Prostate gland (tissue), 2 donors: ENCODE data around the gene IKZF5. TPM values are rescaled to one million over a fixed set of nuclear protein-coding genes. Genes with fewer than 3 reads are reported as not detected.

Experiments
- DNase-seq: peaks from one replicate; pipeline ENCODE4 v3.0.0-alpha.2; 2019; ENCODE audit warnings: low spot score
- H3K27ac ChIP-seq, 2 donors: fragments of 200-600 bp; sonication (generic); 2 replicates each; pipeline ENCODE4 v1.5.1; 2017 to 2019
- H3K27me3 ChIP-seq: fragments of 200-600 bp; sonication (generic); replicated peaks from 2 replicates; pipeline ENCODE4 v1.5.1; 2019; ENCODE audit not compliant: insufficient read depth
- H3K36me3 ChIP-seq, 2 donors: fragments of 200-600 bp; sonication (generic); 1 replicate in 1 of 2; 2 replicates in 1 of 2; pipeline versions ENCODE4 v1.5.1 to v1.8.1; 2017 to 2019
- H3K4me1 ChIP-seq: fragments of 200-600 bp; sonication (generic); replicated peaks from 2 replicates; pipeline ENCODE4 v1.5.1; 2019
- H3K4me3 ChIP-seq, 2 donors: fragments of 200-600 bp; sonication (generic); 2 replicates each; pipeline ENCODE4 v1.5.1; 2017 to 2019
- H3K9me3 ChIP-seq: fragments of 200-600 bp; sonication (generic); 2 replicates; pipeline ENCODE4 v1.5.1; 2017
- CTCF ChIP-seq, 4 experiments: fragments of 200-600 bp in 2 of 4; fragments of 450-650 bp in 2 of 4; sonication (generic) in 2 of 4; IDR thresholded peaks; 1 replicate in 3 of 4; 2 replicates in 1 of 4; pipeline ENCODE4 v1.5.1; 2016 to 2019; ENCODE audit warnings: antibody characterized with exemption in 4 of 4, mild to moderate bottlenecking in 2 of 4, moderate library complexity in 2 of 4
- POLR2A ChIP-seq: fragments of 450-650 bp; IDR thresholded peaks from one replicate; pipeline ENCODE4 v1.6.1; 2016; ENCODE audit warnings: antibody characterized with exemption, mild to moderate bottlenecking
- POLR2AphosphoS5 ChIP-seq: sonication (generic); formaldehyde crosslinking; IDR thresholded peaks from one replicate; pipeline ENCODE4 v1.6.1; 2017; ENCODE audit warnings: antibody characterized with exemption
- WGBS: methylation state at CpG from one replicate; pipeline ENCODE4 v1.1.5; 2018; 5-methylcytosine and 5-hydroxymethylcytosine counted together
- intact Hi-C: fragments of 100-400 bp; cut with DNase I; formaldehyde crosslinking; loops from one replicate; pipeline ENCODE4 v1.14.2; 2022
- total RNA-seq, 2 donors: library from RNA; depleted of rRNA; stranded (reverse); fragments of >200 nt; gene quantifications; one replicate each; pipeline ENCODE4 v1.1.0, GENCODE V29; 2016

IKZF5 gene
- total RNA-seq, 2 donors from 2014 or later: 9.8 to 15.8 TPM

- H3K36me3 ChIP-seq: peaks cover 0 to 9% of the 10 kb centered on the region in 2 donors
- no peak for DNase-seq
- H3K9me3 ChIP-seq: no peaks in the 10 kb centered on the region
- H3K27me3 ChIP-seq: no peaks in the 10 kb centered on the region
- 91% methylated on average over 8 of the region's 8 CpGs for WGBS
- H3K4me1 ChIP-seq: no peaks in the 10 kb centered on the region
- H3K27ac ChIP-seq: no peak overlapping the region
- TF ChIP-seq CTCF (IDR thresholded peaks at IDR 0.05) (no peak), POLR2A (no peak), POLR2AphosphoS5 (no peak)
- intact Hi-C loops: no loop called here
- H3K4me3 ChIP-seq: no peak overlapping the region
Measured at GRCh38 chr10:123035467-123036086, 27.0 kb upstream of the IKZF5 start.

DNA sequence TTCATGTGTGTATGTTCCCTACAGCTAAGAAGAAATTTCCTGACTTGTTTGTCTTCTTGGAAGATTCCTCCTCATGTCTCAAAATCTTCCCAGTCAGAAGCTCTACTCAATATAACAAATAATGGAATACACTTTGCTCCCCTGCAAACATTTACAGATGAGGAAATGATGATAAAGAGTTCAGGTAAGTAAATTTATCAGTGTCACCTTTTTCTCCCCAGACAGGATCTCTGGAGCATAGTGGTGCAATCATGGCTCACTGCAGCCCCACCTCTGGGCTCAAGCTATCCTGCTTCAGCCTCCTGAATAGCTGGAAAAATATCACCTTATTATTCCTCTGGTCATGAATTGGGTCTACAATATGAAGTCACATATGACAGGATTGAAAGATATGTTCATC, 25.7 kb upstream of the IKZF5 start:
- no peaks in the 10 kb centered on the region for H3K27me3 ChIP-seq
- H3K4me3 ChIP-seq: no peak overlapping the region
- H3K27ac ChIP-seq: peak overlapping the region in 1 of 2 donors; percentile 28
- peaks cover 0 to 9% of the 10 kb centered on the region in 2 donors for H3K36me3 ChIP-seq
- H3K4me1 ChIP-seq: no peaks in the 10 kb centered on the region
- TF ChIP-seq CTCF (IDR thresholded peaks at IDR 0.05) (no peak), POLR2AphosphoS5 (peak; percentile 39)
- no peak for DNase-seq
- intact Hi-C loops: no loop called here
- H3K9me3 ChIP-seq: no peaks in the 10 kb centered on the region

- no peak for DNase-seq
- H3K4me3 ChIP-seq: no peak overlapping the region
- intact Hi-C loops: no loop called here
- no peak overlapping the region for H3K27ac ChIP-seq
- peaks cover 0 to 3% of the 10 kb centered on the region in 2 donors for H3K36me3 ChIP-seq
- no peaks in the 10 kb centered on the region for H3K27me3 ChIP-seq
- TF ChIP-seq POLR2A (no peak), CTCF (IDR thresholded peaks at IDR 0.05) (no peak), POLR2AphosphoS5 (no peak)
- H3K4me1 ChIP-seq: no peaks in the 10 kb centered on the region
- WGBS: 81% methylated on average over 1 of the region's 1 CpG
- H3K9me3 ChIP-seq: no peaks in the 10 kb centered on the region
Measured at GRCh38 chr10:123031124-123031523, 22.5 kb upstream of the IKZF5 start.

- no peak overlapping the region for H3K27ac ChIP-seq
- TF ChIP-seq POLR2AphosphoS5 (no peak), POLR2A (no peak), CTCF (IDR thresholded peaks at IDR 0.05) (no peak)
Measured at GRCh38 chr10:123027861-123028260, 19.3 kb upstream of the IKZF5 start.

GRCh38 chr10:123026302-123026701, 17.7 kb upstream of the IKZF5 start:
- TF ChIP-seq POLR2A (no peak), CTCF (IDR thresholded peaks at IDR 0.05) (no peak)
- WGBS: 41% methylated on average over 1 of the region's 1 CpG
- no peak for DNase-seq
- no peaks in the 10 kb centered on the region for H3K36me3 ChIP-seq
- intact Hi-C loops: no loop called here
- no peaks in the 10 kb centered on the region for H3K4me1 ChIP-seq
- no peak overlapping the region for H3K4me3 ChIP-seq
- H3K27ac ChIP-seq: no peak overlapping the region
- no peaks in the 10 kb centered on the region for H3K9me3 ChIP-seq
- no peaks in the 10 kb centered on the region for H3K27me3 ChIP-seq

More at GRCh38 chr10:123027861-123028260, 19.3 kb upstream of the IKZF5 start:
- H3K36me3 ChIP-seq: no peaks in the 10 kb centered on the region
- intact Hi-C loops: no loop called here
- H3K4me3 ChIP-seq: no peak overlapping the region
- no peak for DNase-seq
- no peaks in the 10 kb centered on the region for H3K27me3 ChIP-seq
- no peaks in the 10 kb centered on the region for H3K4me1 ChIP-seq
- no peaks in the 10 kb centered on the region for H3K9me3 ChIP-seq
